DOHH2 (cell line): Measurements from ENCODE around the gene CDKAL1.

Experiments
- EZH2phosphoT487 ChIP-seq: fragments of 200-600 bp; sonication (generic); IDR thresholded peaks from 2 replicates; pipeline ENCODE4 v1.6.1; 2017; ENCODE audit warnings: borderline replicate concordance, mild to moderate bottlenecking, antibody characterized with exemption, low read length, moderate library complexity, mixed read lengths
- TF ChIP-seq, protein P1 (sequence below): fragments of 200-600 bp; sonication (generic); IDR thresholded peaks from one replicate; pipeline ENCODE4 v1.5.1; 2014; ENCODE audit warnings: antibody characterized with exemption, mild to moderate bottlenecking, low read depth, low read length; ENCODE audit not compliant: poor library complexity, severe bottlenecking

GRCh38 chr6:21163838-21164180 lies 629.6 kb downstream of the CDKAL1 start:
- TF ChIP-seq, protein P1, sequence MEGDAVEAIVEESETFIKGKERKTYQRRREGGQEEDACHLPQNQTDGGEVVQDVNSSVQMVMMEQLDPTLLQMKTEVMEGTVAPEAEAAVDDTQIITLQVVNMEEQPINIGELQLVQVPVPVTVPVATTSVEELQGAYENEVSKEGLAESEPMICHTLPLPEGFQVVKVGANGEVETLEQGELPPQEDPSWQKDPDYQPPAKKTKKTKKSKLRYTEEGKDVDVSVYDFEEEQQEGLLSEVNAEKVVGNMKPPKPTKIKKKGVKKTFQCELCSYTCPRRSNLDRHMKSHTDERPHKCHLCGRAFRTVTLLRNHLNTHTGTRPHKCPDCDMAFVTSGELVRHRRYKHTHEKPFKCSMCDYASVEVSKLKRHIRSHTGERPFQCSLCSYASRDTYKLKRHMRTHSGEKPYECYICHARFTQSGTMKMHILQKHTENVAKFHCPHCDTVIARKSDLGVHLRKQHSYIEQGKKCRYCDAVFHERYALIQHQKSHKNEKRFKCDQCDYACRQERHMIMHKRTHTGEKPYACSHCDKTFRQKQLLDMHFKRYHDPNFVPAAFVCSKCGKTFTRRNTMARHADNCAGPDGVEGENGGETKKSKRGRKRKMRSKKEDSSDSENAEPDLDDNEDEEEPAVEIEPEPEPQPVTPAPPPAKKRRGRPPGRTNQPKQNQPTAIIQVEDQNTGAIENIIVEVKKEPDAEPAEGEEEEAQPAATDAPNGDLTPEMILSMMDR, result no peak
- TF ChIP-seq EZH2phosphoT487, result no peak
